GM19372 (cell line): ENCODE measurements around the gene STOX2.

ENCODE experiments used
- ATAC-seq: cut with Tn5 transposase; IDR thresholded peaks from one replicate; pipeline ENCODE4 v1.9.1; 2021; ENCODE audit warnings: mild to moderate bottlenecking, low read depth, moderate library complexity; ENCODE audit not compliant: unreplicated experiment

STOX2 gene

GRCh38 chr4:183985786-183986185, 80.7 kb downstream of the STOX2 start:
- no peak for ATAC-seq

- ATAC-seq = no peak
Observed at GRCh38 chr4:183986291-183986970, 81.3 kb downstream of the STOX2 start.

GRCh38 chr4:183986971-183987946, 82.2 kb downstream of the STOX2 start:
- ATAC-seq = no peak

- no peak for ATAC-seq
Observed at GRCh38 chr4:183987987-183988392, 82.9 kb downstream of the STOX2 start.

- no peak for ATAC-seq
Observed at GRCh38 chr4:183988874-183989273, 83.8 kb downstream of the STOX2 start.

- no peak for ATAC-seq
Observed at GRCh38 chr4:183989461-183989860, 84.4 kb downstream of the STOX2 start.

GRCh38 chr4:183989931-183990330, 84.8 kb downstream of the STOX2 start:
- no peak for ATAC-seq

- ATAC-seq = no peak
Observed at GRCh38 chr4:183993676-183994075, 88.6 kb downstream of the STOX2 start.

- ATAC-seq = no peak
Observed at GRCh38 chr4:183995570-183995969, 90.5 kb downstream of the STOX2 start.

GRCh38 chr4:183996868-183997267, 91.8 kb downstream of the STOX2 start:
- ATAC-seq = no peak

GRCh38 chr4:183999435-183999834, 94.3 kb downstream of the STOX2 start:
- ATAC-seq = no peak

GRCh38 chr4:184000457-184001396, 95.6 kb downstream of the STOX2 start:
- ATAC-seq = no peak

- no peak for ATAC-seq
Observed at GRCh38 chr4:184003433-184003832, 98.3 kb downstream of the STOX2 start.

GRCh38 chr4:184007891-184008290, 102.8 kb downstream of the STOX2 start:
- no peak for ATAC-seq

GRCh38 chr4:184010696-184011095, 105.6 kb downstream of the STOX2 start:
- no peak for ATAC-seq

- ATAC-seq = no peak
Observed at GRCh38 chr4:184011826-184012380, 106.8 kb downstream of the STOX2 start.

- ATAC-seq = no peak
Observed at GRCh38 chr4:184012937-184013336, 107.8 kb downstream of the STOX2 start.

- ATAC-seq = no peak
Observed at GRCh38 chr4:184014301-184014700, 109.2 kb downstream of the STOX2 start.

GRCh38 chr4:184016759-184017668, 111.9 kb downstream of the STOX2 start:
- no peak for ATAC-seq
